GM19099 (cell line): ENCODE measurements around the gene KCTD8.

Experiments used
- POLR2A ChIP-seq: IDR thresholded peaks from 3 replicates; pipeline ENCODE4 v1.6.1; 2011; ENCODE audit warnings: low read depth; ENCODE audit not compliant: insufficient read length; ENCODE audit errors: extremely low read depth

The KCTD8 gene

GRCh38 chr4:44421330-44422065, 27.1 kb downstream of the KCTD8 start:
- no peak for TF ChIP-seq POLR2A

GRCh38 chr4:44415251-44415650, 33.4 kb downstream of the KCTD8 start:
- no peak for TF ChIP-seq POLR2A

- no peak for TF ChIP-seq POLR2A
These were observed 80.0 kb downstream of the KCTD8 start for GRCh38 chr4:44368413-44369167.

- no peak for TF ChIP-seq POLR2A
These were observed 94.4 kb downstream of the KCTD8 start for GRCh38 chr4:44354172-44354571.

- no peak for TF ChIP-seq POLR2A
These were observed 97.5 kb downstream of the KCTD8 start for GRCh38 chr4:44351069-44351468.

GRCh38 chr4:44342800-44343199, 105.8 kb downstream of the KCTD8 start:
- TF ChIP-seq POLR2A = no peak

- no peak for TF ChIP-seq POLR2A
These were observed 121.9 kb downstream of the KCTD8 start for GRCh38 chr4:44326741-44327140.

GRCh38 chr4:44320833-44321232, 127.8 kb downstream of the KCTD8 start:
- no peak for TF ChIP-seq POLR2A

GRCh38 chr4:44319129-44319528, 129.5 kb downstream of the KCTD8 start:
- no peak for TF ChIP-seq POLR2A

GRCh38 chr4:44313702-44314101, 134.9 kb downstream of the KCTD8 start:
- TF ChIP-seq POLR2A = no peak

GRCh38 chr4:44287505-44287904, 161.1 kb downstream of the KCTD8 start:
- TF ChIP-seq POLR2A = no peak

- no peak for TF ChIP-seq POLR2A
These were observed 169.1 kb downstream of the KCTD8 start for GRCh38 chr4:44279469-44279868.

- no peak for TF ChIP-seq POLR2A
These were observed 169.5 kb downstream of the KCTD8 start for GRCh38 chr4:44279066-44279465.

GRCh38 chr4:44257461-44257860, 191.1 kb downstream of the KCTD8 start:
- no peak for TF ChIP-seq POLR2A

- TF ChIP-seq POLR2A = no peak
These were observed 192.2 kb downstream of the KCTD8 start for GRCh38 chr4:44256414-44256813.

- TF ChIP-seq POLR2A = no peak
These were observed 211.0 kb downstream of the KCTD8 start for GRCh38 chr4:44237643-44238042.
